ENCODE measurements around the gene C11orf58. TPM values are rescaled to one million over a fixed set of nuclear protein-coding genes. Genes with fewer than 3 reads are reported as not detected.

The C11orf58 gene
- total RNA-seq, 1 experiment from 2014 or later: 175 TPM

DNA sequence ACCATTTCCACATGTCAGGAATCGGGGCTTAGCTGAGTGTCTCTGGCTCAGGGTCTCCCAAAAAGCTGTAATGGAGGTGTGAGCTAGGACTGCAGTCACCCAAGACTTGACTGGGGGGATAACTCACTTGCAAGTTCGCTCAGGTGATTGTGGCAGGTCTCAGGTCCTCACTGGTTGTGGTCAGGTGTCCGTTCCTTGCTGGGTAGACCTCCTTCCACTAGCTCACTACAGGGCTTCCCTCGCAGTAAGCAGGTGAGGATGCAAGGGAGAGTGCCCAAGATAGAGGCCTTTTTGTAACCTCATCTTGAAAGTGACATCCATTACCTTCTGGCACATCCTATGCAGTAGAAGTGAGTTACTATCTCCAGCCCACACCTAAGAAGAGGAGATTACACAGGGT, 29.5 kb downstream of the C11orf58 start:
- DNase-seq (ENCODE audit: low read depth): no peak

DNA sequence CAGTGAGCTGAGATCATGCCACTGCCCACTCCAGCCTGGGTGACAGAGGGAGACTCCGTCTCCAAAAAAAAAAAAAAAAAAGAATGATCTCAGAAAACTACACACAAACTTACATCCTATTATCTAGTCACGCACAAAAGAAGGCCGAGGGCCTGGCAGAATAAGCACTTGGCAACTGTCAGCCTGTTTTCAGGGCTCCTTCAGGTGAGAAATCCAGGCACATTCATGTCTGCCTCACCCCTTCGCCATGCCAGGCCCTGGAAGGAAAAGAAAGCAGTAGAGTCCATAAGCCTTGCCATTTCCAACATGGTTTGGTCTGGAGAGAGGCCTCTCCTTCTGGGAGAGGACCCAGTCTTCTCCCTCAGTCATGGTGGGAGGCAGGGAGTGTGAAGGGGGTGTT, 30.9 kb downstream of the C11orf58 start:
- DNase-seq (ENCODE audit: low read depth): no peak

DNA sequence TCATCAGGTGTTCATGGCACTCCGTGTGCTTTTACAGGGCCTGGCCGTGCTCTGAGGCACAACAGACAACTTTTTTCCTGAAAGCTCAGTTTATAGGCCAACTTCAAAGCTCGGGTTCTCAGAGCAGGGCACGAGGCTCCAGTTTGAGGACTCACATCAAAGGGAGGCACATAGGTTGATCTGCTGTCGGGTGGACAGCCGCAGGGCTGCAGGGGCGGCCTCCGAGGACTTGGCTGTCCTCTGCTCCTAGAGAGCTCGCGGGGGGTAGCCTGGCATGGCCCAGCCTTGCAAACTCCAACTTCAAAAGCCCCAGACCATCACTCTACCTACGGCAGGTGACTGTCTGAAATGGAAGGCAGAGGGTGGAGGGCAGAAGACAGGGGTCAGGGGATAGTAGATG, 31.6 kb downstream of the C11orf58 start:
- DNase-seq (ENCODE audit: low read depth): no peak

DNA sequence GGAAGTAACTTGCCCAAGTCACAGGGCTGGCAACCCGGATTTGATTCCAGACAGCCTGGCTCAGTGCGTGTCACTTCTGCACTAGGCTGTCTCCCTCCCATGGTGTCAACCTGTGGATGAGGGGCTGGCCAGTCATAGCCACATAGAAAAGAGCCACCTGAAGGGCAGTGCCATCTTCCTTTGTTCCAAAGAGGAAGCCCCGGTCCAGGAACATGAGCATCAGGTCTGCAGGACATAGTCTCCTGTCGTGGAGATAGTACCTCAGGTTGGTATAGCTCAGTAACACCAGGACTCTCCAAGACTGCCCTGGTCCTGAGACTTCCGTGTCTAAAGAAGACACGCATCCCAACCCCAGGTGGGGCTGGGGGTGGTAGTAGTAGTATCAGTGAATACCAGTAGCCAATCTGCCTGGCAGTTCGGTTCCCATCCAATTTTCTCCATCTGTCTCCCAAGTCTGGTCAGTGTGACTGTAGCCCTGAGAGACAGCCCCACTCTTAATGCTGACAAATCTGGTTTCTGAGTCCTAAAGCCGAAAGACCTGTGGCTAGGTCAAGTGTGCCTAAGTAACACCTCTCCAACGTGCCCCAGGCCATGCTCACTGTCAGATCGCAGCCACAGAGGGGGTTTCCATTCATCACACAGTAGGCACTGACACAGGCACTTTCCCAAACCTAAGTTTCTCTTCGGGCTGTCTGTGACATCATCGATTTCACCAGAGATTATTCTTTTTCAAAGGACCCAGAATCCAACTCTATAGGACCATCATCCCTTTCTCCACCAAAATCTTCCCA, 33.1 kb downstream of the C11orf58 start:
- DNase-seq (ENCODE audit: low read depth): no peak

DNA sequence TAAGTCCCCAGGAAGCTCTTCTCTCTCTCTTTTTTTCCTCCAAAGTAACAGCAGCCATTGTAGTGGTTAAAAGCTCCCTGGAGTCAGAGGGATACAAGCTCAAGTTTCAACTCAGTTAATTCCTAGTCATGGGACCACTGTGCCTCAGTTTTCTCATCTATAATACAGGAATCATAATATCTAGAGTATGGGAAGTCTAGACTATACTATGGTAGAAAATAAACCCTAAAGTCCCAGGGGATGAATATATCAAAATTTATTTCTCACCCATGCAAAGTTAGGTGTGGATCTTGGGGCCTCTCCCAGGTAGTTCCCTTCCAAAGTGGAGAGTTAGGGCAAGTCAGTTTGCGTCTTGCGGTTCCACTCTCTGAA, 33.7 kb downstream of the C11orf58 start:
- DNase-seq (ENCODE audit: low read depth): no peak

DNA sequence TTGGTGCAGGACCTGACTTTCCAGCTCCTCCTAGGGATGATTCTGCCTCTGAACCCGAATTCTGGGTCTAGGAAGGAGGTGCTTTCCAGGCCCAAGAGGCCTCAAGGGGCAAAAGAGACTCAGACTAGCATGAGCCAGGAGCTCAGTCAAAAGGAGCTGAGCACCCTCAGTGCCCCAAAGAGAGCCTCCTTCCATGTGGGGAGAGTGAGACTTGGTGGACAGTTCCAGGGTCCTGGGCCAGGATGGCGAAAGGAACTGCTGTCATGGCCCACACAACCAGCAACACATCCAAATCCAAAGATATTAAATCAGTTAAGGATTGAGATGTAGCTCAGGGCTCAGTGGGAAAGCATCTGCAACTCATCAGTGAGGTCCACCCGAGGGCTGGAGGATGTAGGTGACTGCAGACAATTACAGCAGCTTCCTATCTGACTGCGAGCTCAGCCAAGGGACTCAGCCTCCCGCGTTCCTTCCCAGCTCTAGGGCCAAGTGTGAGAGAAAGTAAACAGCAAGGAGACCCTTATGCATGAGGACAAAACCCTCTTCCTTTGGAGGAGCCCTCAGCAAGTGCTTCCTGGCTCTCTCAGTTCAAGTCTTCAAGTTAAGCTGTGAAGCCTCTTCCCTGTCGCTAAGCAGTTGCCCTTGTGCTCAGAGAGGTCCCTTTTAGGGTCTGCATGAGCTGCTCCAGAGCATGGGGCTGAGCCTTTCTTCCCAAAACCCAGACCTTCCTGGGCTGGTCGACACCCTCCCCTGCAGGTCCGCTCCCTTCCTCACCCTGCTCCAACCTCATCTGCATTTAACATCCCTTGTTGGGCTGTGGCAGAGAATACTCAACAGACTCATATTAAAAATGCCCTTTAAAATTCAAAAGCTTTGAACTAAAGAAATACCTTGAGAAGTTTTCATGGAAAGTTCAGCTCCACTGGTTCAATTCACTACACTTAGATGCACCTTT, 35.8 kb downstream of the C11orf58 start:
- DNase-seq (ENCODE audit: low read depth): no peak

DNA sequence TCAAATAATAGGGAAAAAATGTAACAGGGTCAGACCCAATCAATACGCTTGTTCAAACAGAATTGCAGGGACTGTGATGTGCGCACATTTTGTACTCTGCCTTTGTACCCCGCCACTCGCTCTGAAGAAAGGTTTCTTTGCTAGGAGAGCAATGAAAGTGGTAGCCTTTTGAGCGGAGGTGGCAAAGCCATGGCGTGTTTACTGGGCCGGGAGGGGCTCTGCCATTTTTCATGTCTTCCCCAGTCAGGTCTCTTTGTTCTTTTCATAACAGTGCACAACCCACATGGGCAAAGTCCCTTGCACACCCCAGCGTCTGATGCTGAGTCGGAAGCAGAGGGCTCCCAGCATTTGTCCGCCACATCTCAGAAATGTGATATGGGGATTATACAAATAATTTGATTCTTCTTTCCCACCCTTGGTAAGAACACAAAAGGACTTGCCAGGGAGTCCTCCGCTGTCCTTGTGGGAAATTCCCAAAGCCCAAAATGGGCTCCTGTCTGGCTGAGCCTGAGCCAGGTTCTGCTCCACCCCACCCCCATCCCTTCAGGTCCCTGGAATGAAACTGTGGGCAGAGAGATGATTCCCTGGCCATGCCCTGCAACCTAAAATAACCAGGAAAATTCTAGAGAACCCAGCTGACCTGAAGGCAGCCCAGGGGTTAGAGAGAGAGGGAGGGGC, 36.6 kb downstream of the C11orf58 start:
- no peak for DNase-seq (ENCODE audit: low read depth)

DNA sequence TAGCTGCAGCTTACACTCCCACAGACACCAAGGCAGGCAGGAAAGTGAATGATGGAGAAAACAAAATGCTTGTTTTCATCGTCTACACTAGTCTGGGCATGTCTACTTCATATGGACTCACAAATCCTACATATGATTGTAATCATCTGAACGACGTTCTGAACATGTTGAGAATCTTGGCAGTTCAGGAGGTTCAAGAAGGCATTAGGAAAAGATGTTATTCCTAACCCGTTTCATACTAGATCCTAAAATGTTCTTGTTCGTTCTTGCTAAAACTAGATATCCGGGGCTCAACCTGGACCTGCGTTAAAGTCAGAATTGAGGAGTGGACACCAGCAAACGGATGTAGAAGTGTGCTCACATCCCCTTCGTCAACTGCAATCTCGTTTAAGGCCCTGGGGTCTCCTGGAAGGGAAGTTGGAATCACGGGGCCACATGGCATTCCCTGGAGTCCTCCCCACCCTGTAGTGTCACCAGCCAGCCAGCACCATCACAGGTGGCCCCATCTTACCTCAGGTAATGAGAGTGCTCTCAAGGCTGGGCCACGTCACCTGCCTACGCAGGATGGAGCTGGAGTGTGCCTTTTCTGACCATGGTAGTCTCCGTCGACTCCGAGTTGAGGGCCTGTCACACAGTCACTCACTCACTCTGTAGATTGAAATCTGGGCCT, 37.3 kb downstream of the C11orf58 start:
- DNase-seq (ENCODE audit: low read depth): no peak

DNA sequence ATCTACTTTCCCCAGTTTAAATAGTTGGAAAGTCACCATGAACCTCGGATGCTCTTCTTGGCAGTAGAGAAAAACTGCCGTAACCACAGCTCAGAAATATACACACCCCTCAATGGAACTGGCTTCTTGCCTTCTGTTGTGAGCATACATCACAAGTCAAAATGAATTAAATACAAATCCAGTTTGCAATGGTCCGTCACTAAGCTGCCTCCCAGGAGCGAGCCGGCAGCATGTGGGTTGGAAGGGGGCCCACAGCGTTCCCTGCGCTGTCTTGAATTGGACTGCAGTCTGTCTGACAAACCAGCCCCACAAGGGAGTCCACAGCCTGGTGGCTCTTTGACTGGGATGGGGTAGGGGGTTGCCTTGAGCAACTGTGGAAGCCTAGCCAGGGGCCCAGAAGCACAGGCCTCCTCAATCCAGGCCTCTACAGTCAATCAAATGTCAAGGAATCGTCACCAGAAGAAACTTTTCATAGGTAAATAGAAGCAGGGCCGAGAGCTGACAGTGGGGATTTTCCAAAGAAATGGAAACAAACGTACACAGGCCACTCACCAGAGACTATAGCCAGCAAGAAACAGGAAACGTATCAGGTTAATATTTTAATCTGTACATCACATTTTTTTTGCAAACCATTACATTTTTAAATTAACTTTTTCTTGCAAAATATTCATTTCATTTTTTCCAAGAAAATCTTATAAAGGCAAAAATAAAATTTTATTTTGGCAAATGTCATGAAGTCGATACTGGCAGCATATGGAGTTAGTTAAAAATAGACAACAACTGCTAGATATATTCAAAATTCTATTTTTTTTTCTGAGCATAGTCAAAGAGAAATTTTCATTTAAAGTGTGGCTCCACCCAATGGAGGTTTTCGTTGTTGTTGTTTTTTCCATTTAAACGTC, 38.5 kb downstream of the C11orf58 start:
- DNase-seq (ENCODE audit: low read depth): no peak

DNA sequence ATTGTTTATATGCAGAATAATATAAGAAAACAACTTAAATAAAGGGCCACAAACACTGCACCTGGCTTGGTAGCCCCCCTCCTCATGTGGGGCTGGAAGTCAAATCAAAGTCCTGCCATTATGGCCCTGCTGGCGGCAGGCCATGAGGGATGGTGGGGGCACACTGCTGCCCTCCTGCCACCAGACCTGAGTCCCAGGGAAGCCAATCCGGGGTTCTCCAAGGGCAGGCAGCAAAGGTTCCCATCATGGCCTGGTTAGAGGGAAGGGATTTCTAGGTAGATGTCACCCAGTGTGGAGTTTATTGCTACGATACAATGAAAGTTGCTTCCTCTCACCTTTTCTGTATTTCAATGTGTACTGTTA, 39.1 kb downstream of the C11orf58 start:
- DNase-seq (ENCODE audit: low read depth): no peak

DNA sequence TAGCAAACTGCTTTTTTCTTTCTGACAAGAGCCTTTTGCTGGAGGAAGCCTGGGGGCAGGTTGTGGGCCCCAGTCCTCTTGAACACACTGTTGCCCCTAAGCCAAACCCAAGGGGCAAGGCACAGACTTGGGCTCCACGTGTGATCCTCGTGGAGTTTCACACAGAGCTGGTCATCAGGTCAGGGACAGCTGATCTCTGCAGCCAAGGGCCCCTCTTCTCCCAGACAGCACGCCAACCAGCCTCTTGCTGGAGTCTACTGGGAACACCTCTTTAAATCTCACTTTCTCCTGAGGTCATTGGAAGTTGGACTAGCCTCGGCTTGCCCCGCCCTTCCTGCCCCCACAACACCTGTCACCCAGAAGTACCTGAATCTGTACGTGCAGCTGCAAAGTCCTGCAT, 39.8 kb downstream of the C11orf58 start:
- no peak for DNase-seq (ENCODE audit: low read depth)

DNA sequence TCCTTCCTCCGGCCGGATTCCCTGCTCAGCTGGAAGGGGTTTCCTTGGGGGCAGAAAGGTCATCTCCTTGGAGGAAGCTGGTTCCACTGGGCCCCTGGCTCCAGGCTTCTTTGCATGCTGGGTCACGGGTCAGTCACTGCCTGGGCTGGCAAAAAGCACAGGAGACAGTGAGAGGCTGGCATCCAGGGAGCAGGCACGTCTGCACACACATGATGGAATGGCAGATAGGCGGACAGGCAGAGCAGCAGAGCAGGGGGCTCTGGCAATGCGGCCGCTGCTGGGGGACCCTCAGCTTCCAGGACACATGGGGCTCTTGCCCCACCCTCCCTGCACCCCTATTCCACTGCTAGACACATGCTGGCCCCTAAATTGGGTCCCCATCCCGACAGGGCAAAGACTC, 40.4 kb downstream of the C11orf58 start:
- no peak for DNase-seq (ENCODE audit: low read depth)

DNA sequence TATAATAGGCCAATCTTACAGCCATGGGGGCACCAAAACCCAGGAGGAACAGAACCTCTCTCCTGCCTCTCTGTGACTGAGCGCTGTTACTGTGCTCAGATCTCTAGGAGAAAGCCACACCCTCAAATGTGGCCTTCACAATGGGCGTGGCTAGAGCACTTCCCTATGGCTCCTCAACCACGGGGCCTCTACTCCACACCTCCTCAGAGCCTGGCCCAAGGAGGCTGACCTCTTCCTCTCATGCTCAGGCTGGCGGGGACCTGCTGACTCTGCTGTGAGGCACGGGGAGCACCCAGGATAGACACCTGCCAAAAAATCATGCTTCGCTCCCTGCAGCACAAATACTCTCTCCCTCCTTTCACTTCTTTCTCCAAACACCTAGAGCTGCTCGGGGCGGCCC, 41.0 kb downstream of the C11orf58 start:
- no peak for DNase-seq (ENCODE audit: low read depth)

DNA sequence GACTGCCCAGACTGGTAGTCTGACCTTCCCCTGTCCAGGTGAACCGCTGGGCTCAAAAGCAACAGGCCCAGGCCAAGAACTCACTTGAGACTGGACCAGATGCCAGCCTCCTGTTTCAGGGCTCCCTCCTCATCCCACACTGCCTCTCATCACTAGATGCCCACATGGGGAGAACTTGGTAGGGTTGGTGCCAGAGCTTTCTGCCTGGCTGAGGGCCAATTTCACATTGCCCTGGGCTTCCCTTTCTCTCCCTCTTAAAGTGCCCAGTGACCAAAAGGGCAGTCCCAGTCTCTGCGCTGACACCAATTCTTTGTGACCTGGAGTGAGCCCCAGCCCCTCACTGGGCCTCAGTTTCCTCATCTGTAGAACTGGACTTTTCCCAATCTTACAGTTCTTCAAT, 41.7 kb downstream of the C11orf58 start:
- DNase-seq (ENCODE audit: low read depth): no peak

DNA sequence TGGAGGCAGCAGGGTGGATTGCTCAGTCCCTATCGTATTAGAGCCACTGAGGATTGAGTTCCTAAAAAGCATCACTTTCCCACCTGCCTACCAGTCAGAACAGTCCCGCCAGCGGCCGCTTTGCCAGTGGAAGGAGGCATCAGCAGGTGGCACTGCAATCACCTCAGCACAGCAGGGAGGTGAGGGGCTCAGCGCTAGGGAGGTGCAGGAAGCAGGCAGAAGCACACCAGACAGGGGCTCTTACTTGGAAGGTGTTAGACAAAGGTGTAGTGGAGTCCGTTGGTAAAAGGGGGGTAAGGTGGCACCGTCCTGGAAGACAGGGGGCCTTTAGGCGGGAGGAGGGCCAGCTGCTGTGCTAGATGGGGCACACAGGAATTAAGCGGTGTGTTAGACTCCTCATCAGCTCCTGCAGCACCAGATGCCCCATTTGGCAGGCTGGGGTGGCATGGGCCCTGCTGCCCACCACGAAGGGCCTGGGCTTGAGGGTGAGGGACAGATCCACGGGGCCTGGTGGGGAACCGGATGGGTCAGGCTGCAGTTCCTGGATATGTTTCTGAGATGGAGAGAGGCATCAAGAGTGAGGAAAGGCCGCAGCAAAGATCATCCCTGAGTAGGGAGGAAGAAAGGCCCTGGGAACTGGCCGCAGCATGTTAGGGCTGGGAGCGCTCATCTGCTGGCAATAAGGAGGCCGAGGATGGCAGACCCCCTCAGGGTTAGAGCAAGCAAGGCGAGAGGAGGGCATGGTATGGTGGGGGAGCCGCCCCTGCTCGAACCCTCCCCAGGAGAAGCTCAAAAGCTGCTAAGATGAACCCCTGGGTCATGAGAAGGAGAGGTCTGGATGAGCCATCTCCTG, 42.5 kb downstream of the C11orf58 start:
- no peak for DNase-seq (ENCODE audit: low read depth)

DNA sequence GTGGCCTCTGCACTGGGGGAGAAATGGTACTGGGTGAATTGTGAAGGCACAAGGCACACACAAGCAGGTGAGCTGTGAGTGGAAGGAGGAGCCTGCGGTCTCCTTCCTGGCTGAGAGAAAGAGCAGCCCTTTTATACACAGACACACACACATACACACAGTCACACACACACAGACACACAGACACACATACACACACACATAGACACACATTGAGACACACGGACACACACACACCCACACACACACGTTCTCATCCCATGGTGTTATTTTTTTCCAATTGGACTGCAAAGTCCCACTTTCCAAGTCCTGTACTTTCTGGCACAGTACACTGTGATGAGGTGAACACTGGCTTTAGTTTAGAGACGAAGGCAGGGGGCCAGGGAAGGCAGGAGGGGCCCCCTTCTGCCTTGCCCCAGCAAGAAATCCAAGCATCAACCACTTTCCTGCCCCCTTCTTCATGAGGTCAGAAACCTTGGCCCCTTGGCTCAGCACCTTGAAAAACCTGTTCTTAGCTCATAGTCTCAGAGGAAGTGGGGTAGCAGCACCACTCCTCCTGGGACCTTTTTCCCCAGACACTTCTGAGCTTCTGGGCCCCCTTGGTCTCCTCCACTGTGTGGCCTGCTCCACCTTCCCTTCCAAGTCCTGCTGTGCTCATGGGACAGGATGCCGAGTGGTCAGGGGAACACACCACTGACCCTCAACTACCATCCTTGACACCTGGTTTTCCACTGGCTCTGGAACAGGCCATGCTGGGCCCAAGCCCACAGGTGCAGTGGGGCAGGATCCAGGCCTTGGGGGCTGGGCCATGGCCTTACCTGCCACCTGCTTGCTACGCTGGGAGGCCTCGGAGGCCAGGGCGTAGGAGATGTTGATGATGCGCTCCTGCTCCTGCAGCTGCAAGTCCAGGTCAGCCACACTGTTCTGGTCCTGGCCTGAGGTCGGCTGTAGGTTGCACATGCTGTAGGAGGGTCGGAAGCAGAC, 43.8 kb downstream of the C11orf58 start:
- no peak for DNase-seq (ENCODE audit: low read depth)

DNA sequence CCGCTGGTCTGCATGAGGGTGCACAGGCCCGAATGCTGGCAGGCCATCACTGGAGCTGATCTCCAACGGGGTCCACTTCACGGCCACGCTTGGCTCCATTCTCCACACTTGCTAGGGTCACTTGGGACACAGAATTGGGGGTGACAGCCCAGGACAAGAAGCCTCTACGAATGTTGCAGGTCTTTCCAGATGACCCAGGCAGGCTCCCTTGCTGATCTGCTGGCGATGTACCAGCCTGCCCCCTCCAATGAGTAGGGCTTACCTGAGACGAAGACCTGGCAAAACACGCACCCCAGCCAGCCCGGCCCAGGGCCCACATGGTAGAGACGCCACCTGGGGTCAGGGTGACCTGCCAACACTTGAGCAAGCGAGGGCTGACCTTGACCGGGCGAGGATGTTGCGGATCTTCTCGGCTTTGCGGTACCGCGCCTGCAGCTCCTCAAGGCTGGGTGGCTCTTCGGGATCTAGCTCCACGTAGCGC, 44.9 kb downstream of the C11orf58 start:
- no peak for DNase-seq (ENCODE audit: low read depth)

DNA sequence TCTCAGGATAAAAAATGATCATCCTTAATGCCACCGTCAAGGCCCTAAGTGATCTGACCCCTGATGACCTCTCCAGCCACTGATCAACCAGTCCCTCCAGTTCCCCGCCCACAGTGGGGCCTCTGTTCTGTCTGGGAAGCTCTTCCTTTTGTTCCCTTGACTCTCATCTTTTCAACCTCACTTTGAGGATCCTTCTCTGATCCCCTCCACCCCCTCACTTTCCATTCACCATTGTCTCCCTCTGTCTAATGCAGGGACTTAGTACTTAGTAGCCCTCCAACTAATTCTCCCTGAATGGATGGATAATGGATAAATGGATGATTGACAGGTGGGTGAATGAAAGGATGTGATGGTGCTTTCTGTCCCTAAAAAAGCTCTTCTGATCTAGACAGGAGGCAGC, 45.6 kb downstream of the C11orf58 start:
- no peak for DNase-seq (ENCODE audit: low read depth)

Measured in LHCN-M2 (cell line).